COLO829 (cell line): ENCODE results near the gene TMEM138.

Experiments
- DNase-seq: peaks from one replicate; pipeline ENCODE4 v3.0.0; 2012; ENCODE audit warnings: low spot score

Gene TMEM138

DNA sequence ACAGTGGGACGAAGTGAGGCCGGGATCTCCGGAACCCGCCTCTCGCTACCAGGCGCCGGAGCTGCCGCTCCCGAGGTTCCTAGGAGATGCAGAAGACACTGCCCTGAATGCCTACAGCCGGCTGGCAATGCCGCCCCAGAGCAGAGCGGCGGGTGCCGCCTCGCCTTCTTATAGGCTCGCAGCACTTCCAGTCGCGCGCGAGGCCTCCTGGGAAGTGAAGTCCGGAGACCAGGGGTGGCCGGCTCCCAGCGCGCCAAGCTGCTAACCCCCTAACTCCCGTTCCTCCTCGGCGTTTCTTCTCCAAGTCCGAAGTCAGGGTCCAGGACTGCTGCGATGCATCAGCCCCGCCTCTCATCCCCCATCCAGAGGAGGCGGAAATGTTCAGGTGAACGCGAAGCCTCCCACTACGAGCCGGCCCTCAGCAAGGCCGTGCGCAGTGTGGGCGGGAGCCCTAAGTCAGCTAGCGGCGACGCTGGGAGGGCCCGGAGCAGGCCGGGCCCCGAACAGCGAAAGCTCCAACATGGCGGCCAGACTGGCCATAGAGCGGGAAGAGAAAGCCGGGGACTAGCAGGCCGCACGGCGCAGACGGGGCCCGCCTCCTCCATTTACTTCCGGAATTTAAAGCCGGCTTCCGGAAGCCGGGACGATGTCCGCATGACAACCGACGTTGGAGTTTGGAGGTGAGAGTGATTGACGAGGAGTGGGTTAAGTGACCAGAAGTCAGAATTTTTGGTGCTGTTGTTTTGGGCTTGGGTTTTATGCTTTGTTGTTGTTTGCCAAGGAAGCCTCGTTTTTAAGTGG, at the start of gene TMEM138, which contains the start of gene CYB561A3:
Gene TMEM138 (plus strand): TSS at position 634 of the 801 bp plus-strand sequence. CDS start 2,017 bp downstream, outside the sequence.
Gene CYB561A3 (minus strand): TSS at position 142 of the 801 bp plus-strand sequence. CDS start 5,169 bp downstream, outside the sequence.
- peak; percentile 95 for DNase-seq

DNA sequence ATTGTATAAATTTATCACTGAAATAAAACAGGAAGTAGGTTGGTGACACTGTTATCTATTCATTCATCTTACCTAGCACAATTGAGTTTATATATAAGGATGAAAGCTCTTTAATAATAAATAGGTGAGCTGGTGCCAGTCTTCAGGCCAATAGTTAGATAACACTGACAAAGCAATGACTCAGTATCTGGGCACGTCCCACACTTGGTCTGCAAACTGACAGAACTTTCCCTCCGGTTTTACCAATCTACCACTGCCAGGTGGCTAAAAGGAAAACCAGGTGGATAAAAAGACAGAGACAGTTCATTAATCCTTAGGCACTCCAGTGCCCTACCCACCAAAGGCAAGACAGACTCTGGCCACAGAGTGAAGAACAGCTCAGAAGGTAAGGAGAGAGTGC, 46.9 kb upstream of the TMEM138 start:
- DNase-seq = no peak

DNA sequence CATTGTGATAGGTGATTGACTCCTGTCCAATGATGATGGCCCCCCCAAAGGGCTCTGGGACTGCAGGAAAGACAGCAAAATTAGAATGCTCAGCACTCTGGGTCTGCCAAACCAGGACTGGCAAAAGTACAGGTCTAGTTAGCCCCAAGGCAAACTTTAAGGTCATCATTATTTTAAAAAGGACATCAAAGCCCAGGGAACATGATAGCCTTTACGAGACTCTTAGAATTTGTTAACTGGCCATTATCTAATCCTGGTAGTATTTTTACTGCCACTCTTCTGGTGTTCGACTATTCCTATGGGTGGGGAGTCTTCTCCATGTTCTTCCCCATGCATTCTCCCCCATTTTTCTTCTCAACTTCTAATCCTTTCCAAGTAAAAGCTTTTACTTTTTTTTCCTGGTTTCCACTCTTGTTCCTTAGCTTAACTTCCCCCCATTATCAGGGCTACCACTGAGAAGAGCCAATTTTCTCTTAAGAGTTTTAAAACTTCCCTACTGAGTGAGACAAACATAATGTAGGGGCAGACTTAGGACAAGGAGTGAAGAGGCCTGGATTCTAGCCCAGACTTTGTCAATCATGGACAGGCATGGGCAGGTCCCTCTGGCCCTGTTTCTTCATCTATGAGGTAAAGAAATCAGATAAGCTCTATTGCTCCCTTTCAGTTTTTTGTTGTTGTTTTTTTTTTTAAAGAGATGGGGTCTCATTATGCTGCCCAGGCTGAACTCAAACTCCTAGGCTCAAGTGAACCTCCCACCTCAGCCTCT, 36.3 kb upstream of the TMEM138 start:
- no peak for DNase-seq

DNA sequence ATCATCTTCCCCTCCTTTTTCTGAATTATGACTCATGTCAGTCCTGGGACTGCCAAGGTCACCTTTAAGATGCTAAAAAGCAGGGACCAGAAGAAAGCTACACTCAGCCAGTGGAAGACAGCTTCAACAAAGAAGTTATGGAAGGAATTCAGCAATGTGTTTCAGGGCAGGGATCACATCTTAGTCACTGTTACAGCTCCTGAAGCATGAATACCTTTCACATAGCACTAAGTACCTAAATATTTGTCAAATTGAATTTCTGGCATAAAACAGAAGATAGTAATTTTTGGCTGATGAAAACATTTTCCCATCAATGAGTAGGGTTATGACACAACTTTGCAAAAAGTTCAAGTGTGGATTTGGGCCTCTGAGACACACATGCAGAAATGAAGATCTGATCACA, 34.5 kb upstream of the TMEM138 start:
- no peak for DNase-seq

DNA sequence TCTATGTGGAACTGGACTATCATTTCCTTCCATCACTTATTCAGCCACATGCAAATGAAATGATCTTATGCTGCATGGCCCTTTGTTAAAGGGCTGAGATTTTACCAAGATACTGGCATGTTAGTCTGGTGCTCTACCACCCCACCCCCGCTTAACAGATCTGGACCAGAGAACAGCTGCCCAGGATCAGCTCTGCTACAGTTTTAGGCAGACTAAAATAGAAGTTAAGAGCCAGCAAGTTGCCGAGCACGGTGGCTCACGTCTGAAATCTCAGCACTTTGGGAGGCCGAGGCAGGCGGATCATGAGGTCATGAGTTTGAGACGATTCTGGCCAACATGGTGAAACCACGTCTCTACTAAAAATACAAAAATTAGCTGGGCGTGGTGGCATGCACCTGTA, 33.8 kb upstream of the TMEM138 start:
- DNase-seq = no peak

DNA sequence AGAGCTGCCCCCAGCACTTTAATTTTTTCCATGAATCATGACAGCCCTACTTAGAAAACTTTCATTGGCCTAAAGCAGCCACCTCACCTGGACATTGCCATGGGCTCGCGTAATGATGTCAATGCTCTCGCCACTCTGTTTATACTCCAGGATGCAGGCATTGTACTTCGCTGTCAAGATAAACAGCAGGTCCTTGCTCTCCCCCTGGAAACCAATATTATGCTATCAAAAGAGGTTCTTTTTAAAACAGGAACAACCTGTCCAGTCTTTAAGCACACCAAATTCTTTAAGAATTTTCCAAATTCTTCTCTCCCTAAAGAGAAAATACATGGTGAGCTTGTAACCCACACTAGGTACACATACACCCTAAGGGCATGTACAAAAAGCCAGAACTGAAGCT, 32.3 kb upstream of the TMEM138 start:
- no peak for DNase-seq

DNA sequence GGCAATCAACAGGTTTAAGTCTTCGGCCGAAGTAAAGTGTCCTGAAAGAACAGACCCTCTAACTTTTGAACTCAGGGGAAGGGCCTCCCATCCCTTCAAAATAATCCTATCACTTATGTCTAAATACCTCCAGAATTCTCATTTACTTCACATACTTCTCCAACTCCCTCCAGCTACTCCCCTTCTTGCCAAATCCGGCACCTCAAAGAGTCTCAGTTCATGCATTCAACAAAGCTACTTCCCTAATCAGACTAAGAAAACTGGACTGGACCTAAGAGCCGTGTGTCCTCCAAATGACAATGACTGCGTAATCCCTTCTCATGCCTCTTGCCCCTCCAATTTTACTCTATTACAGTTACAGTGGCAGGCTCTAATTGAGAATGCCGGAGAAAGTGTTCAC, 30.5 kb upstream of the TMEM138 start:
- DNase-seq = no peak

DNA sequence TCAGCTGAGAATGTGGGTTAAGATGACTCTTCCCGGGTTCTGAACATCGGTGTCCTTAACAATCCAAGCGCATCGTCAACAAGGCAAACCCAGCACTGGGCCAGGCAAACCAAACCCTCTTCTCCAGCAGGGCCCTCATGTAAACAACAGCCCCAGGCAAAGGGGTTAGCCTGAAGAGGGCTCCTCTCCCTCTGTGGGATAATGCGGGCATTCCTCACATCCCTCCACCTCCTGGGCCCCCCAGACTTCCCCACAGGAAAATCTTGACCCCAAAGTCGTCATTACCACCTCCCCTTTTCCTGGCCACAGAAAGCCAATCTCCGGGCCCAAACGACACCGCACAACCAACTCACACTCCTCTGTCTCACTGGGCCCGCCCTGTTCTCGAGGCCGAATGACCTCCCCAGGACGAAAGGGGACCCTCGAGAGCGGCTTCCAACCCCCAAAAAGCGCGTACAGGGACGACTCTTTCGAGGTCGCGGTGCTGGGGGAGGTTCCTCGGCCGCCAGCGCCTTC, 29.8 kb upstream of the TMEM138 start:
- DNase-seq = peak; percentile 35

DNA sequence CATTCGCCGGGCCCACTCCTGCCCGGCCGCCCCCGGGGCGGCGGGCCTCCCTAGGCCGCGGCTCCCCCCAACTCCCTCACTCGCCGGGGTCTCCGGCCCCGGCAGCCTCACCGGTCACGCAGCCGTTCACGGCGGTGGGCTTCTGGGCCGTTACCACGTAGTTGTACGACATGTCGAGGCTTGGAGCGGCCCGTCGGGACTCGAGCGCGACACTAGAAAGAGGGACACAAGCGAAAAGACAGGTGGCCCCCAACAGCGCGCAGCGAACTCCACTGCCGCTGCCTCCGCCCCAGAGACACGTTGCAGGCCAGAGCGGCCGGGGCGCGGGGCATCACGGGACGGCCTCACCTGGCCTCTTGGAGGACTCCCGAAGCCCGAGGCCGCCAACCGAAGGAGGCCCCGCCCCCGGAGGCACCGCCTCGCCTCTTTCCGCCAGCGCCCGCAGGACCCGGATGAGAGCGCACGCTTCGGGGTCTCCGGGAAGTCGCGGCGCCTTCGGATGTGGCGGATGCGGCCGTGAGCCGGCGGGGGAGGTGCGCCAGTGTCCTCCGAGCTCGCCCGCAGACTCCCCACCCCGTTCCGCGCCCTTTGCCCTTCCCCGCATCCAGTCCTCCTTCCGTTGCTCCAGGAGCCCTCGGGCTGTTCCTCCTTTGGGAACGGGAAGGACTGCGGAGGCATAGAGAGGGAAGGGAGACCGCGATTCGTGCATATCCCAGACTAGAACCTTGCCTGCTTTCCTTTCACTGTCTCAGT, 29.2 kb upstream of the TMEM138 start, which contains the start of the genes DDB1 and TKFC:
Gene DDB1 (minus strand): TSS at position 309 of the 753 bp plus-strand sequence. CDS start 137 bp downstream, at position 172.
Gene TKFC (plus strand): TSS at position 432 of the 753 bp plus-strand sequence. CDS start 1,501 bp downstream, outside the sequence.
- DNase-seq = peak; percentile 96

DNA sequence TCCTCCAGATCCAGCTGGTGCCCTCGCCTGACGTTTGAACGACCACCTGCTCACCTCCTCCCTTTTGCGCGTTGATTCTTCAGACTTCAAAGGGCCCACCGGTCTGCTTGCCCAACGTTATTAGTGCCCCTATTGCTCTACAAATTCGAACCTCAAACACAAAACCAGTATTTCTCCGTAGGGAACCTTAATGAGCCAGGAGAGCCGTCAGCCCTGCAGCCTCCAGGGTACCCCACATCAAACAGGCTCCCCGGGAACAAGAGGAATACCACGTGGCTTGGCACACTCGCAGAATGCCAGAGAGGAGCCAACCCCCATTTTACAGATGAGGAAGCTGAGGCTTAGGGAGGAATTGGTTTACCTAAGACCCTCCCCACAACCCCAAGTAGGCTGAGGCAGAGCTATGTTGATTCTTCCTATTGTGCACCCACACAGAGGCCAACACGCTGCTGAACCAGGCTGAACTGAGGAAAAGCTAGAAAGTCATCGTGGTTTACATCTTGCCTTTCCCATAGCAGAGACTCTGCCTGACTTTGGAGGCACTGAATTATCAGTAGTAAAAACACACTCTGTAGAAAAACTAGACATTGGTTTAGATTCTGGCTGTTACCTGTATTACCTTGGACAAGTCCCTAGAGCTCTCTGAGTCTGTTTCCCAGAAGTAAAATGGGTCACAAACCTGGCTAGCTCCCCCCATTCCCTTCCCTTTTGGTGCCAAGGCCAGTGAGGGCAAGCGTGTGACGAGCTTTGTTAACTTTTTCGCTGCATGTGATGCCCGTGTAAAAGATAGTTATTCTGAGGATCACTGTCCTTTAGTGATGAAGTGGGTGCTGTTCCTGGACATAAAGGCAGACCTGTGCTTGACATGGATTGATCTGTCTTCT, 28.4 kb upstream of the TMEM138 start:
- no peak for DNase-seq

DNA sequence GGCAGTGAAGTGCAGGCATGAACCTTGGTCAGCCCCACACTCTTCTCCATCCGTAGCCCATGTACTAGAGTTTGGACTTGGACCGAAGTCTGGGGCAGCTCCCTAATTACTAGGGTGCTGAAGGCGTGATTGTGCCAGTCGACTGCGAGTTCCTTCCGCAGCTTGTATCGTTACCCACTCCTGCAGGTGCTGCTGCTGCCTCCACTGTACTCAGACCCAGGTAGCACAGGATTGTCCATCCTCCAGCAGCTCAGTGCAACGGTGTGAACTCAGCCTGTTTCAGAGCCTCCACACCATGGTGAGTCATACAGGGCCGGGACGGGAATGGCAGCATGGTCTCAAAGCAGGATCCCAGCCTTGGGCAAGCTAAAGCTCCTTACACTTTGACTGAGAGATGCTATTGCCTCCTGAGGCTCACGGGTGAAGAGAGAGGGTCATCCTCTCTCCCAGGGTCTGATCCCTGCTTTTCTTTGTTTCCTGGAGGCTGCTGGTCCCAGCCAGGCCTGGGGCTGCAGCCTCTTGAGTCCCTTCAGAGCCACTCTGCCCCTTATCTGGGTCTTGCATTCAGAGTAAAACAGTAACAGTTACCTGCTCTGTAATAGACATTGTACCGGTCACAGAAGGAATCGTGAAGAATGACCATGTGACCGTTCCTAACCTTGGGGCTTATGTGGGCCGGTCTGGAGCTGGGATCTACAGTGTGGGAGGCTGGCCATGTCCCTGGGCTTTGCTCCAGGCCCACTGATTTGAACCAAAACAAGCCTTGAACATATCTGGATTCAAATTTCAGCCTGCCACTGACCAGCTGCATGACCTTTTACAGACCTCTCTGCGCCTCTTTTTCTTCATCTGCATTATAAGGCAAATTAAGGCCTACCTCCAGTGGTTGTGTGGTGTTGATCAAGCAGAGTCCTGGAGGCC, 27.5 kb upstream of the TMEM138 start:
- DNase-seq = no peak

DNA sequence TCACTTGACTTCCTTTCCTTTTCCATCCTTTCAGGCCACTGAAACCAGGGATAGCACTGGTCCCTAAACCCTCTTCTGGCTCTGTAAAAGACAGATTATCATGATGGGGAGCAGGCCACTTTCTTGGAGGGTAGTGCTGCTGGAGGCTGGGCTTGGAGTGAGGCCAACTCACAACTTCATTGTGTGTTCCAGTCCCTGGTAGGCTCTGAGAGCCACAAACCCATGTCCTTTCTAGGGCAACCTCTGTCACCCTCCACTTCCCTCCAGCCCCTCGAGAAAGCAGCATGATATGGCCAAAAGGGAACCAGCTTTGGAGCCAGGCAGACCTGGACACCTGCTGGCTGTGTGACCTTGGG, 26.8 kb upstream of the TMEM138 start:
- no peak for DNase-seq

DNA sequence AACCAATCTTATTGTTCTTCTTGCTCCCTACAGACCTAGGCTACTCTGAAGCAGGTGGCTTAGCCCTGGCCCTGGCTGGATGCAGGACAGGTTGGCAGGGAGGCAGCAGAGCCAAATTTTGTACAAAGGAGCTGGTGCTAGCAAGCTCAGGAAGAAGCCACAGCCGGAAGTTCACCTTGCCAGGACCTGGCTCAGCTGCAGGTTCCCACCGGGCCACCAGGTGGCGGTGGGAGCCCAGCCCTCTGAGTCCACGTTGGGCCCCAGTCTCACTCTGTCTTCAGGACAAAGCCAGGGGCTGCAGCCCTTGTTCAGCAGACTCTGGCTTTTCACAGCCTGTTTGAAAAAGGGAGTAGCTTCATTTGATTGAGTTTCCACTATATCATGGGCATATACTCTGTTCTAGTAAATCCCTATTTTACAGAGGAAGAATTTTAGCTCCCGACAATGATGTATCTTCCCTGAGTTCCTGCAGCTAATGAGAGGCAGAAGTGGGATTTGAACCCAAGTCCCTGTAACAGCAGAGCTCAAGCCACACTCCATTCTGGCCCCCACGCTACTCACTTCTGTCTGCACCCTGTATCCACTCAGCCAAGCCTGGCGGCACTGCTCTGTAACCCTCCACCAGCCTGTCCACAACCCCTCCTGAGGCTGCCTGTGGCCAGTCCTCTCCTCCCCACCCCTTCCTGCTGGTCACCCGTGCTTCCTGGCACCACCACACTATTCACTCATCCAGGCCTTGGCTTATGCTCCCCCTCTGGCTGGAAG, 25.8 kb upstream of the TMEM138 start:
- DNase-seq = peak; percentile 66

DNA sequence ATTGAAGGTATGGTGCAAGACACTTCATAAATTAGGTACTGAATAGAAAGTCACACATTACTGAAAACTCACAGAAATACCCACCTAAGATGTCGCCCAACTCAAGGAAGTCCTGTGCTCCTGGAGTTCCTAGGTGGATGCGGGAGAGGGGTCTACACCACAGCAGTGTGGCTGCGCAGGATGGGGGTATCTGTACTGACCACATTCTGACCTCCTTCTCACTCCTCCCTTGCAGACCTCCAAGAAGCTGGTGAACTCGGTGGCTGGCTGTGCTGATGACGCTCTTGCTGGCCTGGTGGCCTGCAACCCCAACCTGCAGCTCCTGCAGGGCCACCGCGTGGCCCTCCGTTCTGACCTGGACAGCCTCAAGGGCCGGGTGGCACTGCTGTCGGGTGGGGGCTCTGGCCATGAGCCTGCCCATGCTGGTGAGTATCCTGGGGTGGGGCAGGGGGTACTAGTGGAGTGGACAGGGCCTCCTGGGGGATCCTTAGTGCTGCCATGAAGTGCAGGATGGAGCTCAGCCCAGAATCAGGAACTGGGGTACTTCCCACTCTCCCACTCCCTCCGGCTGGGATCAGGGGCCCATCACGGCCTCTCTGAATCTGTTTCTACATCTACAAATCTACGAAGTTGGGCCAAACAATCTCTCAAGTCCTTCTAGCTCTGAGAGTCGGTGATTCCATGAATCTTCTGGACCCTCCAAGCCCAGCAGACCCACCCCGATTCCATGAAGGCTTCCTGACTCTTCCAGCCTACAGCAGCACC, 24.3 kb upstream of the TMEM138 start:
- DNase-seq = no peak

DNA sequence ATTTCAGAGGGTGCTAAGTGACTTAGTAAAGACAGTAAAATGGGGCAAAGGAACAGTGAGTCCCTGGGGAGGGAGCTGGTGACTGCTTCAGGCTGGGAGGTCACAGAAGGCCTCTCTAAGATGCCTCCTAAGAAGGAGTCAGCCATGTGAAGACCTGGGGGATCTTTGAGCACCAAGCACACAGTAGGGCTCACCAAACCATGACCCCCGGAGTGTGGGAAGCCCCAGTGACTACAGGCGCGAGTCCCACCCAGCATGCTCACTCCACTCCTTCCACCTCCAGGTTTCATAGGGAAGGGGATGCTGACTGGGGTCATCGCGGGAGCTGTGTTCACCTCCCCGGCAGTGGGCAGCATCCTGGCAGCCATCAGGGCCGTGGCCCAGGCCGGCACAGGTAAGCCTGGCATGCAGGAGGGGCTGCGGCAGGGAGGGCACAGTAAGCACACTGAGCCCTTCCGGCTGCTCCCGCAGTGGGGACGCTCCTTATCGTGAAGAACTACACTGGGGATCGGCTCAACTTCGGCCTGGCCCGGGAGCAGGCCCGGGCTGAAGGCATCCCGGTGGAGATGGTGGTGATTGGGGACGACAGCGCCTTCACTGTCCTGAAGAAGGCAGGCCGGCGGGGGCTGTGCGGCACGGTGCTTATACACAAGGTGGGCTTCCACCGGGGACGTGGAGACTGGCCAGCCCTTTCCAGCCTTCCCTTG, 23.2 kb upstream of the TMEM138 start:
- no peak for DNase-seq

DNA sequence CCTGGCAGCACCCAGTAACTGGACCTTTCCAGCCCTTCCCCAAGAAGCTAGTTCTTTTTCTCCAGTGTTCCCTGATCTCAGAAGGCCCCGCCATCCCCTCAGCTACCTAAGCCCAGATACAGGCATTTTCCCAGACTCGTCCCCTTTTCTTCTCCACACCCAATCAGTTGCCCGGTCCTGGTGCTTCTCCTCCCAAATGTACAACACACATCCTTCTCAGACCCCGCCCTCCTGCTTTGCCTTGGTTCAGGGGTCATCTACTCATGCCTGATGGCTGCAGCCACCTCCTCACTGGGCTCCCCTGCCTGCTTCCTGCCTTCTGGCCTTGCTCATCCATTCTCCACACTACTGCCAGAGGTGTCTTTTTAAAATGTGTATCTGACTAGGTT, 22.7 kb upstream of the TMEM138 start:
- DNase-seq = no peak

DNA sequence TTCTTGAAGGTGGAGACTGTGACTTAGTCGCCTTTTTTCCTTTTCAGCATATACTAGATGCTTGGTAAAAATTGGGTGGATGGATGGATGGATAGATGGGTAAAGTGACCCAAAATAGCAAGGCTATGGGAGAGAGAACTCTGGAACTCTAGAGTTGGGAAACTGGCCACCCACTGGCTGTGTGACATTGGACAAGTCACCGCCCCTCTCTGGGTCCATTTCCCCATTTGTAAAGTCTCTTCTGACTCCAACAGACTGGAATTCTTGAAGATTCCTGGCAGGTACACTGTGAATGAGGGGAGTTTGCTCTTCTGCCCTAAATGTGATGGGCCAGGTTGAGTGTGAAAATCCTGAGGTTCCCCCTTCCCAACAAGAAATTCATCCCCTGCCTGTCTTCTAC, 21.2 kb upstream of the TMEM138 start:
- no peak for DNase-seq

DNA sequence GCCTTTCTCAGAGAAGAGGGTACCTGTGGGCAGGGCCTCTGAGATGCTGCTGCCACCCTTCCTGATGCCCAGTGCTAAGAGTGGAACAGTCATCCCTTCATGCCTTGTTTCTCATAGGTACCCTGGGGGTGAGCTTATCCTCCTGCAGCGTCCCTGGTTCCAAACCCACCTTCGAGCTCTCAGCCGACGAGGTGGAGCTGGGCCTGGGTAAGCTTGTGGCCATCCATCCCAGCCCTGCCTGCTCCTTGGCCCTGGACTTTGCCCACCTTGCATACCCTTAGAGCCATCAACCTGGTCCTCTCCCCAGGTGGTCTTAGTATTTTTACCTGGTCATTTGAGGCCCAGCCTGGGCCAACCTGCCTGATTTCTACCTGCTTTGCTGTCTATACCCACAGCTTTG, 20.5 kb upstream of the TMEM138 start:
- no peak for DNase-seq
